HFFc6 (cell line): ENCODE results near the gene GNAT3. TPM values are rescaled to one million over a fixed set of nuclear protein-coding genes. Genes with fewer than 3 reads are reported as not detected.

Experiments
- DNase-seq: peaks from one replicate; pipeline ENCODE4 v3.0.0-alpha.2; 2018
- H3K27ac Mint-ChIP-seq: 2 replicates; pipeline ENCODE4 v1.8.0; 2020; ENCODE audit warnings: mild to moderate bottlenecking, mixed read lengths
- H3K27me3 Mint-ChIP-seq: 2 replicates; pipeline ENCODE4 v1.8.0; 2021; ENCODE audit warnings: mild to moderate bottlenecking, moderate library complexity, mixed read lengths; ENCODE audit not compliant: insufficient read depth
- H3K36me3 Mint-ChIP-seq: 2 replicates; pipeline ENCODE4 v1.8.0; 2021; ENCODE audit warnings: low read depth, mixed read lengths
- H3K4me1 Mint-ChIP-seq: 2 replicates; pipeline ENCODE4 v1.8.0; 2020; ENCODE audit warnings: low read depth, mixed read lengths
- H3K4me3 Mint-ChIP-seq: 2 replicates; pipeline ENCODE4 v1.8.0; 2020; ENCODE audit warnings: mild to moderate bottlenecking, moderate library complexity, mixed read lengths
- H3K9me3 Mint-ChIP-seq: 2 replicates; pipeline ENCODE4 v1.8.0; 2020; ENCODE audit warnings: mild to moderate bottlenecking, mixed read lengths
- CTCF ChIP-seq: fragments of 200-600 bp; sonication (generic); IDR thresholded peaks from 2 replicates; pipeline ENCODE4 v1.5.0; 2021; ENCODE audit warnings: antibody characterized with exemption, mild to moderate bottlenecking
- total RNA-seq, 6 experiments: library from RNA; stranded (reverse); fragmentation: NEBNext Ultra II Directional; extraction: Animal tissue kit (Norgen Biotek cat#: 25700); gene quantifications; 2 replicates in 1 of 6; 3 replicates in 5 of 6; pipeline ENCODE4 v1.2.3, GENCODE V29; 2021

The GNAT3 gene
- total RNA-seq, 6 experiments from 2014 or later: 0.26 TPM; not detected in 5

- peaks cover 50% of the 10 kb centered on the region for H3K4me1 Mint-ChIP-seq
Measured at GRCh38 chr7:80466636-80467035, 45.2 kb downstream of the GNAT3 start.

GRCh38 chr7:80464211-80464610, 47.7 kb downstream of the GNAT3 start:
- H3K27ac Mint-ChIP-seq: no peak overlapping the region

More at GRCh38 chr7:80466636-80467035, 45.2 kb downstream of the GNAT3 start:
- no peak for TF ChIP-seq CTCF
- DNase-seq: no peak
- H3K27me3 Mint-ChIP-seq: no peaks in the 10 kb centered on the region
- H3K36me3 Mint-ChIP-seq: peaks cover 5% of the 10 kb centered on the region; the same call in 1 of the 2 replicates
- peak overlapping the region; percentile 29 for H3K4me3 Mint-ChIP-seq
- no peaks in the 10 kb centered on the region for H3K9me3 Mint-ChIP-seq
- peak overlapping the region; percentile 68 for H3K27ac Mint-ChIP-seq

GRCh38 chr7:80463272-80463920, 48.5 kb downstream of the GNAT3 start:
- H3K4me1 Mint-ChIP-seq: peaks cover 33% of the 10 kb centered on the region
- peaks cover 5% of the 10 kb centered on the region; the same call in 1 of the 2 replicates for H3K36me3 Mint-ChIP-seq
- no peaks in the 10 kb centered on the region for H3K27me3 Mint-ChIP-seq
- H3K27ac Mint-ChIP-seq: no peak overlapping the region
- TF ChIP-seq CTCF: no peak
- peak; percentile 33 for DNase-seq
- H3K4me3 Mint-ChIP-seq: no peak overlapping the region
- no peaks in the 10 kb centered on the region for H3K9me3 Mint-ChIP-seq

More at GRCh38 chr7:80464211-80464610, 47.7 kb downstream of the GNAT3 start:
- Mint-ChIP-seq H3K4me1 (peaks cover 37% of the 10 kb centered on the region), H3K4me3 (no peak overlapping the region), H3K9me3 (no peaks in the 10 kb centered on the region), H3K36me3 (peaks cover 5% of the 10 kb centered on the region; the same call in 1 of the 2 replicates), H3K27me3 (no peaks in the 10 kb centered on the region)
- DNase-seq: no peak
- TF ChIP-seq CTCF: no peak

- Mint-ChIP-seq H3K27me3 (no peaks in the 10 kb centered on the region), H3K36me3 (peaks cover 5% of the 10 kb centered on the region; the same call in 1 of the 2 replicates), H3K9me3 (no peaks in the 10 kb centered on the region), H3K27ac (no peak overlapping the region), H3K4me1 (peaks cover 14% of the 10 kb centered on the region), H3K4me3 (no peak overlapping the region)
- no peak for TF ChIP-seq CTCF
- no peak for DNase-seq
Measured at GRCh38 chr7:80460857-80461256, 51.0 kb downstream of the GNAT3 start.

GRCh38 chr7:80459776-80460510, 51.9 kb downstream of the GNAT3 start:
- no peak overlapping the region for H3K4me3 Mint-ChIP-seq
- peaks cover 5% of the 10 kb centered on the region; the same call in 1 of the 2 replicates for H3K36me3 Mint-ChIP-seq
- H3K27me3 Mint-ChIP-seq: no peaks in the 10 kb centered on the region
- H3K27ac Mint-ChIP-seq: no peak overlapping the region
- no peaks in the 10 kb centered on the region for H3K9me3 Mint-ChIP-seq
- H3K4me1 Mint-ChIP-seq: peaks cover 14% of the 10 kb centered on the region
- no peak for TF ChIP-seq CTCF
- DNase-seq: no peak
